ENCODE results near the gene MYBPC3.

GRCh38 chr11:47389577-47390421 is 37.3 kb upstream of the MYBPC3 start:
- no peak for TF ChIP-seq CTCF (IDR thresholded peaks at IDR 0.05)
- no peak for TF ChIP-seq POLR2A (IDR thresholded peaks at IDR 0.05)
